GM18519 (cell line): ENCODE measurements around the gene GANC.

Source experiments
- ATAC-seq: cut with Tn5 transposase; IDR thresholded peaks from one replicate; pipeline ENCODE4 v1.9.1; 2021; ENCODE audit warnings: mild to moderate bottlenecking, moderate library complexity; ENCODE audit not compliant: unreplicated experiment, low FRiP score

The GANC gene

DNA sequence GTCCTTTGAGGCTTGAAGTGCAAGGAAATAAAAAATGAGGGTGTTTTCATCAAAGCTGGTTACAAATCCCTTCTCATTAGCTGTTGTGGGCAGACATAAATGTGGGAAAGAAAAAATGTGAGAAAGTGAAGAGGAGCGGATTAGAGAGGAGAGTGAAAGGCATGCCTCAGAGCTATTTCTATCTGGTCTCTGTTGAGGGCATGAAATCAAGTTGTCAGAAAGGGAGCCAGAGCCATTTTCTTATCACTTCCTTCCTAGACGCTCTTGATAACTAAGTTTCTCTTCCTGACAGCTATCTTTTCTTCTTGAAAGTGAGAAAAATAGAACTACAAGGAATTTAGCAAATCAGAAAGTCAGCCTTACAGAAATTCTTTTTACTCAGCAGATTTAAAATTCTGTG, 65.5 kb downstream of the GANC start:
- no peak for ATAC-seq

DNA sequence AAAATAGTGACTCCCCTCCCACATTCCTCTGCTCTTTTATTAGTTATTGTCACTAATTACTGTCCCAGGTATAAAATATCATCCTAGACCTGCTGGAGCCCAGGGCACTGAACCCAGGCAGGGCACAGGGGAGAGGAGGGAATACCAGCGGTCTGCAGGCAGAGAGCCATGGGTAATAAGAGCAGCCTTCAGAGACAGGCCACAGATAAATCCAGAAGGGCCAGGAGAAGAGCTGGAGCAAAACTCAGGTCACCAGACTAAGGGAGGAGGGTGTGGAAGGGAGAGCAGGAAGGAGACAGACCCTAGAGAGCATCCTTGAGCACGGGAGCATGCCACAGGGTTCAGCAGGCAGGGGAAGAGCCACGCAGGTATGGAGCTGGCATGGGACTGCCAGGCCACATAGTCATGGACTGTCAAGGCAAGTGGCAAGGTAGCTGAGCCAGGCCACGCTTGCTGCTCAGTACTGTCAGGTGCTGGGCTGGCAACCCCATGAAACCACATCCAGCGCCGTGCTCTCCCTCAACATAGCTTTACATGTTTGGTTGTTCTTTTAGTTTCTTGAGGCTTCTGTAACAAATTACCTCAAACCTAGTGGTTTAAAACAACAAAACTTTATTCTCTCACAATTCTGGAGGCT, 70.7 kb downstream of the GANC start:
- ATAC-seq, result no peak

DNA sequence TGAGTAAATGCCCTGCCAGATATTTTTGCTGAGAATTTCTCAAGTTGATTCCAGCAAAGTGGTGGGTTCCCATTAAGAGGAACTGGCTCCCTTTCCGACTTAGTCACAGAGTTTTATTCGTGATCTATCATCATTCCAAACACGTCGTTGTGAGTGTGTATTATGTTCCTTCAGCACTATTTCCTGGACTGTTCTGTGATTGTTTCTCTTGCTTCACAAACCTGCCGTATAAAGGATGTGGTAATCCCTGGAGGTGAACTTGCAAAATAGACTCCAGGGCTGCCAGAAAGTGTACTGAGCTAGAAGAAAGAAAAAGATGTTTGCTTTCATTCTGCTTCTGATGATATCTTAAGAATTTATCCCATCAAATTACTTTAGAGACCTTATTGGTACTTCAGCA, 71.8 kb downstream of the GANC start:
- ATAC-seq, result no peak

DNA sequence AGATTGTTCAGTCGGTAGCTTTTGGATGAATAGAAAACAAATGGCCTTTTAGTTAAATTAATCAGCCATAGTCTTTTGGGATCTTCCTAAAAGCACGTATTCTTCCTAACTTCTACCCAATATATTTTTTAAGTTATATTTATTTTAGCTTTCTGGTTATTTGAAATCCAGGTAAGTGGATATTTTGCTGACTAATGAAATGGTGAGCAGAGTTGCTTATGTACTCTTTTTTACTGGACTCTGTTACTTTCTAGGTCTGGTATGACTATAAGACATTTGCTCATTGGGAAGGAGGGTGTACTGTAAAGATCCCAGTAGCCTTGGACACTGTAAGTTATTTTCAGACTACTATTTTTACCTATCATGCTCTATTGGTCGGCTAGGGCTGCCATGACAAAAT, 72.5 kb downstream of the GANC start:
- no peak for ATAC-seq

DNA sequence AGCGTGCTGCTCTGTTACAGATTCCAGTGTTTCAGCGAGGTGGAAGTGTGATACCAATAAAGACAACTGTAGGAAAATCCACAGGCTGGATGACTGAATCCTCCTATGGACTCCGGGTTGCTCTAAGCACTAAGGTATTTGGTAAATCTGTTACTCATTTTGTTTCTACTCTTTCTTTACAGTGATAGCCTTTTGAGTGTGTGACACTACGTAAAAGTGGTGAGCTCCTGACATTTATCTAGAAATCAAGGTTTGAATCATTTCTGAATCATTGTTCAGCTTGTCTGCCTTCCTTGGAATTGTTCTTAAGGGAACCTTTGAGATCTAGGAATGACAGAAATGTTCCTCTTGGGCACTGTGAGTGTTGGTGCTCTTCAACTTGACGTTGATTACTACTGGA, 75.1 kb downstream of the GANC start:
- no peak for ATAC-seq

DNA sequence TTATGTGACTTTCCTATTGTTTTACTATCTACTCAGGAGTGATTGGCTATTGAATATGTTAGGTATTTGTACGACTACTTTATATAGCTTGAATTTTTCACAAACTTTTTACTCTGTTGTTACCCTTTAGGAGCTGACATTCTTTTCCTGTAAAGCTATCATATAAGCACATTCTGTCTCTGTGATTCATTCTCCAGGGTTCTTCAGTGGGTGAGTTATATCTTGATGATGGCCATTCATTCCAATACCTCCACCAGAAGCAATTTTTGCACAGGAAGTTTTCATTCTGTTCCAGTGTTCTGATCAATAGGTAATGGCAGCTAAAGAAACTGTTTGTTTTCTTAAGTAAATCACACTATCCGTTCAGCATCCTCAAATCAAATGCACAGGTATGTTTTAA, 76.2 kb downstream of the GANC start:
- ATAC-seq, result no peak

DNA sequence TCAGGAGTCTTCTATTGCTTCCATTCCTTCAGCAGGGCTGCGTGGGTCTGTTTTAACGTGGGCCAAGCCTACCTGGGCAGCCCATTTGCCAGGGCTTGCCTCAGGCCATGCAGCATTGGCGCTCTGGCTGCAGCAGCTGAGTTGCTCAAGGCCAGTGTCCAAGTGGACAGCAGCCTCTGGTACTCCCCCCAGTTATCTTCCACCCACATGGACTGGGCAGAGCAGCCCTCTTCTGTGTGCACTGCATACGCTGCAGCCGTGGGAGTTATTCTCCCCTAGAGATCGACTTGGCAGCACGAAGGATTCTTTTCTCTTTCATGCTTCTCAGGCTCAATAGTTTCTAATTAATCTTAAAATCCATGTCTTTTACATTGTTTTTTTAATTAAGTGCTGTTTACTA, 79.4 kb downstream of the GANC start:
- no peak for ATAC-seq

DNA sequence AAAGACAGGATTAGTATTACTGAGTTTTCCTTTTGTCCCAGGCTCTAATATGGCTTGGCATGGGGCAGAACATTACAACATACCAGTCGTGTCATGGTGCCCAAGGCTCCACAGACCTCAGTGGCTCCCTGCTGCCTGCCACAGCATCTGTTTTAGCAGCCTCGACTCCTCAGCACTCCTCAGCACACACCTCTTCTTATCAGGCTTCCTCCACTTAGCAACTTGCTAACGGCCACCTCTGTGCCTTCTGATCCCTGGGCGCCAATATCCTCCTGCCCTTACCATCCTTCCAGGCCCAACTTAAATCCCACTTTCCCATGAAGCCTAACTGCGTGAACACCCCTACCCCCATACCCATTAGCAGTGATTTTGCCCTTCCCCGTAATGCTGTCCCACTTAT, 80.1 kb downstream of the GANC start:
- ATAC-seq, result no peak

DNA sequence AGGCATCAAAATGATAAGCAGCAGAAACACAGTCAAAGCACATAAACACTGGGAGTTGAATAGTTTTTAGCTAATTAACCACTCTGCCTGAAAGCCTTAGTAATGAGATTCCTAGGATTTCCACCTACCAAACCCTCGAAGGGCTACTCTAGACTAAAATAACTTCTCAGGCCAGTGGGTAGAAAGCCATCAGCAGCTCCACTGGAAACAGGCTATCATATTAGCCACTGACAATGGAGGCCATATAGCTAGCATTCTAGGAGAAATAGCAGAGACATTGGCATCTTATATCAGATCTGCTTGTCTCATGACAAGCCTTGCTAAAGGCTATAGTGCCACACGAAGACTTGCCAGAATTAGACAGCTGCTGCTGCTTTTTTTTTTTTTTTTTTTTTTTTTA, 81.8 kb downstream of the GANC start:
- no peak for ATAC-seq

DNA sequence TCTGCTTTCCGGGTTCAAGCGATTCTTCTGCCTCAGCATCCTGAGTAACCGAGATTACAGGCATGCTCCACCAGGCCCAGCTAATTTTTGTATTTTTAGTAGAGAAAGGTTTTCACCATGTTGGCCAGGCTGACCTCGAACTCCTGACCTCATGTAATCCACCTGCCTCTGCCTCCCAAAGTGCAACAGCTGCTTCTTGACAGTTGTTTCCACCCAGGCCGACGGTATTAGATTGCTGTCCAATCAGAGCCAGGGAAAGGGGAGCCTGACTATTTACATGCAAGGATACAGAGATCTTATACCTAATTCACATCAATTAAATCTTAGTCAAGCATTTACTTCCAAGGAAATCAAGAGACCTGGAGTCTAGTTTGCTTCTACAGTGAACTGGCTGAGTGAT, 82.3 kb downstream of the GANC start:
- ATAC-seq, result no peak

DNA sequence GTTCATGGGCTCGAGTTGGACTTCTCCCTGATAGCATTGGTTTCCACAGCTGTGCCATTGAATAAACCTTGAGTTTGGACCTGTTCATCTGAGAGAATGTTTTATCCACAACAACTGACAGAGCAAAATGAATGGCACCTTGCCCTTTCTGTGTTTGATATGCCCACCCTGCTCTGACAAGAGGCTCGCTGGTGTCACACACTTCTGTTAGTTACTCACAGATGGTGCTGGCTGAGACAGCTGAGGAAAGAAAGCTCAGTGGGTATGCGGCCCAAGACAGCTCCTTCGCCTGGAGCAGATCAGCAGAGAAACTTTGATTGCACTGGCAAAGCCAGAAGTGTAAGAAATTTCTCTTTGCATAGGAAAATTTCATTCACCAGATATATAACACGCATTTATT, 83.8 kb downstream of the GANC start:
- ATAC-seq, result no peak

DNA sequence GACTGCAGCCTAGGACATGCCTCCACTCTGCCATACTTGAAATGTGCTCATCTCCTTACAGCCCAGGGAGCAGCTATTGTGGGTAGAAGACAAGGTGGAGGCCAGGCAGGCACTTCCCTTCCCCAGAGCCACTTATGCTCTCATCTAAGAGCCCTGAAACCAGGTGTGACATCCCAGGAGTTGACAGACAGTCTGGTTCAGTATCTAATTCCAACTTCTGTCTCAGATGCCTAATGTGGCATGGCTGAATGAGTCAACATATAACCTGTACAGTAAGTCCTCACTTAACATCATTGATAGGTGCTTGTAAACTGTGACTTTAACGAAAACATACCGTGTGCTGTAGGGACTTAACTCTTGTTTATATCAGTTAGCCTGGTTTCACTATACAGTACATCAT, 85.1 kb downstream of the GANC start:
- ATAC-seq, result no peak

DNA sequence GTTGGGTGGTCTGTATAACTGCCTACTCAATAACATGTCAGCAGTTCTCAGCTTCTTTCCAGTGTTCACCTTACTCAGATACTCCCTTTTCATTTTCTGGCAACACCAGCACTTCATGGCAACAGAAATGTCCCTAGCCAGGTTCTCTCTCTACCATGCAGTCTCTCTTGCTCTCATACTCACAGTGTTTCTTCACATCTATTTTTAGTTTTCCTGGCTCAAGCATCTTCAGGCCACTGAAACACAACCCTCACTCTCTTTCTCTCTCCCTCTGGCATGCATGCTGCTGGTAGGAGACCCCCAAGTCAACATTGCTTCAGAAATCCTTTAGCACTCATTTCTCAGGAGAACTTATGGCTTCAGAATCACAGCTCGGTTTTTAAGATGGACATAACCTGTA, 86.2 kb downstream of the GANC start, which contains the start of gene CAPN3:
Gene CAPN3 (plus strand): TSS at position 253 of the 400 bp plus-strand sequence. CDS start 305 bp downstream, outside the sequence.
- ATAC-seq, result no peak

DNA sequence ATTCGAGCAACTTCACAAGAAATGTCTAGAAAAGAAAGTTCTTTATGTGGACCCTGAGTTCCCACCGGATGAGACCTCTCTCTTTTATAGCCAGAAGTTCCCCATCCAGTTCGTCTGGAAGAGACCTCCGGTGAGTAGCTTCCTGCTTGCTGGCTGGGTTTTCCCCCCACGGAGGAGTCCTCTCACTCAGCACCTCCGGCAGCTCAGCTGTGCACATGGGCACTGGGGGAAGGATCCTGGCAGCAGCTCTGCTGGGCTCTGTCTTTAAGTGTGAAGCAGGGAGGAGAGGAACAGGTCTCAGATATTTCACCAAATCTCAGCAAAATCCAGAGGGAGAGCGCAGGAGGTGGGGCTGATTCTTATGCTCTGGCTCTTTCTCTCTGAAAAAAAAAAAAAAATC, 87.0 kb downstream of the GANC start:
- ATAC-seq, result no peak

DNA sequence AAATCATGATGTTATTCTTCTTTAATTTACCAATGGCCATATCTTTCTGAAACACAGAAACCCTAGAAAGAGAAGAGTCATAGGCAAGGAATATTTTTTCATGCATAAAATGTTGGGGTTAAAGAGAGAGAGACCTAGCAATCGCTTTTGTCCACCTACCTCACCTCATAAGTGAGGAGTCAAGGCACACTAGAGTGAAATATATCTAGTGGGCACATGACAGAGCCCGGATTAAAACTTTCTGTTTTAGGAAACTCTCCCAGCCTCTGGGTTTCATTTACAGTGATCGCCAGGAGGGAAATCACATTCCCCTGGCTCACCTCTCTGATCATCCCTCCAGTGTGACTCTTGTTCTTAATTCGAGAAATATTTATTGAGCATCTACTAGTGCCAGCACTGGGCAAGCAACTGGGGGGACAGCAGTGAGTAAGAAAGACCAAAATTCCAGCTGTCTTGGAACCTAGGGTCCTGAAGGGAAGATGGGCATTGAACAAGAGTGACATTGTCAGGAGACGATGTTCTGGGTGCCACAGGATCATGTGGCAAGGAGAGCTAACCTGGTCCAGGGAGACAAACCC, 87.6 kb downstream of the GANC start:
- no peak for ATAC-seq

DNA sequence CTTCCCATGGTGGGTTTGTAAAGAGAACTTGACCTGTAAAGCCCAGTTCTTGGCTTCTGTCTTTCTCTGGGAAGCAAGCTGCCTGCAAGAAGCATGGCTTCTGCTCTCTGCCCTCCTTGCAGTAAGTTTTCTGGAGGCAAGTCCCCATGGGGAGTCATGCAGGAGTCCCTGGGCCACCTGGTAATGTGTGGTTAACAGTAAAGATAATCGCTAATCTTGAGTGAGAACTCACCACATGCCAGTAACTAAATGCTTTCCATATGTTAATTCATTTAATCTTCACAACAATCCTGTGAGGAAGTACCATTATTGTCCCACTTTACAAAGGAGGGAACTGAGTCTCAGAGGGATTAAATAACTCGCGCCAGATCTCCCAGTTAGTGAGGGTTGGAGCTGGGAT, 90.5 kb downstream of the GANC start:
- no peak for ATAC-seq

DNA sequence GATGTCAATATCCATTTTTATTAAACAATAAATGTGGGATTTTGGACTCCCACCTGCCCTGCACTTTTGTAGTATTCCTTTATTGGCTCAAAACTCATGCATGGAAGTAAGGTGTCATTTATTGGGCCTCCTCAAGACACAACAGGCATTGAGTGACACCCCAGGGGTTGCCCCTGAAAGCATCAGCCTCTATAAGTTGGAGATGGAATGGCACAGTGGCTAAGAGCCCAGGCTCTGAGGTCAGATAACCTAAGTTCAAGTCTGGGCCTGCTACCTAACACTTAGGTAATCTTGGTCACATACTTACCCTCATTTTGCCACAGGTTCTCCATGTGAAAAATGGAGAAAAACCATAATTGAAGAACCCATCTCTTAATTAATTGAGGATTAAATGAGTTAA, 90.9 kb downstream of the GANC start:
- no peak for ATAC-seq

DNA sequence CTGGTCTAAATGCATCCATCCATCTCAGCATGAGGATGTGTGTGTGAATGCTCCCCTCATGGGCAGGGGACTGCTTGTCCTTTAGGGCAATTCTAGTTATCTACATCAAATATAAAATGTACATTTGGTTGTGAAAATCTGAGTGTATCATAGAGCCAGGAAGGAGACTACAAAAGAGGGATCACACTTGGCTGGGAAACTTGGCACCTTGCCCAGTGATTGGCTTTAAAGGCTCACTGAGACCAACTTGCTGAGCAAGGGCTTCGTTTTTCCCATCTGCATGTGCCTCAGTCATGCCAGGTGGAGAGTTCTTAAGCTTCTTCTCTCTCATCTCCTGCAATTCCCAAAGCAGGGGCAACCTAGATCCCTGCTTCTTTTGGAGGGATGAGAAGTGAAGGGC, 91.5 kb downstream of the GANC start:
- no peak for ATAC-seq

DNA sequence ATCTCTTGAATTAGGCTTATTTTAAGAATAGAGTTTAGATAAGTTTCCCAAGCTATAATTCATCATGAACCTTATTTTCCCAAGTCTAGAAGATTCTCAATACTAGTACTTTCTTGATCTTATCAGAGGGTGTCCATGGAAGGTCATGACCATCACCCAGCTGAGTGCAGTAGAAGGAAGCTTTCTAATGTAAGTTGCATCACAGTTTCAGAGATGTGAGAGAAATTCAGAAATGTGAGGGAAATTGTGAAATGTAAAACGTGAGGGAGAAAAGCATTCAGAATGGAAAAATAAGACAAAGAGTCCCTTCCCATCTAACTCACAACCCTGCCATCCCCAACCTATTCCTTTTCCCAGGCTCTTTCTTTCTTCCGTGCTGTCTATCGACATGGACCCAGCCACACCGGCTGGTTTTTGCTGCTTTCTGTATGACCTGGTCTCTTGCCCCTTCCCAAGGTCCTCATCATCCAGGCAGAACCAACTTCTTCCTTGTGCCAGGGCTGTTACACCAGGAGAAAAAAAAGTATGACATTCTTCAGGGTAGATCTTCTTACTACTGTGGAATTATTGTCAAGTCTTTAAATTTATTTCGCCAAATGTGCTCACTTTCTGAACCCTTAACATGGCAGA, 93.0 kb downstream of the GANC start:
- ATAC-seq, result no peak

DNA sequence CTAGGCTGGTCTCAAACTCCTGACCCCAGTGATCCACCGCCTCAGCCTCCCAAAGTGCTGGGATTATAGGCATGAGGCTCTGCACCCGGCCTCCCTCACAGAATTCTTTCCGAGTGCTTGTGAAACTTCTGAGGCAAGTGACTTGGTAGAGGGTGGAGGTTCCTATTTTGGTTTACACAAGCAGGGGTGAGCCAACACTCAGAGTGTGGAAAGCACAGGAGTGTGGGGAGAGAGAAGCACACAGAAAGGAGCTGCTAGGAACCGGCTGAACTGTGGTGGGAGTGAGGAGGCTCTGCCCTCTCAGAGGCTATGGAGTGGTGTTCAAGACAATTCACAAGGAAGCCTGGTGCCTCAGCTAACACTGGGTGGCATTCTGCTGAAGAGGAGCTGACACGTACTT, 94.0 kb downstream of the GANC start:
- ATAC-seq, result no peak

DNA sequence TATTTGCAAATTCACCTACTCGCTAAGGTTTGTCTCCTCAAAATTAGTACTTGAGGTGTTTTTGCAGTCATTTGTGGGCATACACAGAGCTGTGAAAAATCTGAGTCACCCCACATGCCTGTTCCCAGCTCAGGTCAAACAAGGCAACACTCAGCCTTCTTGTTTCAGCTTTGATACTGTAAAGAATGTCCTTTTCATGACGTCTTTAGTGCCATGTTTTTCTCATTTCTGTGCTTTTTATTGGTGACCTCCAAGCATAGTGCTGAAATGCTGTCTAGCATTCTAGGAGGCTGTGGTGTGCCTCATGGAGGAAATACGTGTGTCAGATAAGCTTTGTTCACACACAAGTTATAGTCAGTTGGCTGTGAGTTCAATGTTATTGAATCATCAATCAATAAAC, 95.1 kb downstream of the GANC start:
- no peak for ATAC-seq

DNA sequence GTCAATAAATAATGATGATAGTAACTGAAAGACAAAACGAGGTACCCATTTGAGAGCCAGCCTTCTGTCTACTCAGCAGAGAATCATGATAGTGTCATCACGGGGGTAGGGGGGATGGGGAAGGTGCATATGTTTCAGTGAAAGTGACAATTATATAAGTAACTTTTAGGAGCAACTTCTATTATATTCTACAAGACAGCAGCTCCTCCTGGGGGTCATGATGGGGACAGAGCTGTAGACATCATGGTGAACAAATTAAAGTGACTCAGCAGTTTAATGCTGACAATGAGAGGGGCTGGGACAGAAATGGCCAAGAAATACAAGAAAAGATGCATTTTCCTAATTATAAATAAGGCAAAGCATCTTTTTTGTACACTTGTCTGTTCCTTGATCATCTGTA, 98.1 kb downstream of the GANC start:
- no peak for ATAC-seq
